DMS153 treated with DMSO at 0.1 percent for 48 hours (cell line): ENCODE data around the gene RUBCNL.
"Not testable (repeated sequence)": the region's sequence is repeated elsewhere in the genome, so short reads cannot be mapped to it uniquely, and the experiment has no call there.

Source experiments
- DNase-seq: peaks from one replicate; lab custom pipeline; 2025; ENCODE audit not compliant: unreplicated experiment; lab: John Stamatoyannopoulos, UW

Gene RUBCNL

GRCh38 chr13:46377554-46377953 lies 9.5 kb downstream of the RUBCNL start:
- no peak for DNase-seq

DNA sequence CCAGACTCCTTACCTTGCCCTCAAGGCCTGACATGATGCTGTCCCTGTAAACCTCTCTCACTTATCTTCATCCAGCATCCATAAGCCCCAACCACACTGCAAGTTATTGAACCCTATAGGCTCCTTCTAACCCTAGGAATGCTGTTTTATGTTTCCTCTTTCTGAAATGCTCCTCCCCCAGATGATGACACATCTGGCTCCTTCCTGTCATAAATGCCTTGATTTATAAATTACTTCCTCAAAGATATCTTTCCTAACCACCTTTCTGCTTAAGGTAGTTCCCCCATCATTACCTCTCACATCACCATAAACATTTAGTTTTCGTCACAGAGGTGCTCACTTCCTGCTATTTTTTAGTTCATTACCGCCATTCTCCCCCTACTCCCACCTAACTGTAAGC lies 12.3 kb downstream of the RUBCNL start:
- DNase-seq = no peak

DNA sequence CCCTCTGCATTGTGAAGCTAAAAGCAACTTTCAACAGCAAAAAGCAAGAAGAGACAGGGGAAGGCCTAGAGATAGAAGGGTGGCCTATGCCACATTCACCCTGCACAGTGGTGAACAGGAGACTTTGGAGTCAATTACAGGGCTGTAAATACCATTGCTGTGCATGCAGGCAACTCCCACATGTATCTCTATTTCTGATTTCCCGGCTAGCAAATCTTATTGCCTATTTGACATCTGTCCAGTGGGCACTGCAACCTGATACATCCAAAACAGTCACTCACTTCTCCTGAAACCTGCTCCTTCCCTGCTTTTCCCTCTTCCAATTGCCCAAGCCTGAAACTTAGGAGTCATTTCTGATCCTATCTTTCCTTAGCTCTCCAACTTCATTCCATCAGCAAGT lies 13.4 kb downstream of the RUBCNL start:
- no peak for DNase-seq

DNA sequence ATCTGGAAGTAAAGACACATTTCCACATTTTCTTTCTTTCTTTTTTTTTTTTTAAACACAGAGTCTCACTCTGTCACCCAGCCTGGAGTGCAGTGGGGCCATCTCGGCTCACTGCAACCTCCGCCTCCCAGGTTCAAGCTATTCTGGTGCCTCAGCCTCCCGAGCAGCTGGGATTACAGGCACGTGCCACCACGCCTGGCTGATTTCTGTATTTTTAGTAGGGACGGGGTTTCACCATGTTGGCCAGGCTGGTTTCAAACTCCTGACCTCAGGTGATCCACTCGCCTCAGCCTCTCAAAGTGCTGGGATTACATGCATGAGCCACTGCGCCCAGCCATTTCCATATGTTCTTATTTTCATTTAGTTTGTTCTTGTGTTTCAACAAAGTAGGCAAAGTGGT lies 14.1 kb downstream of the RUBCNL start:
- DNase-seq = not testable (repeated sequence)

DNA sequence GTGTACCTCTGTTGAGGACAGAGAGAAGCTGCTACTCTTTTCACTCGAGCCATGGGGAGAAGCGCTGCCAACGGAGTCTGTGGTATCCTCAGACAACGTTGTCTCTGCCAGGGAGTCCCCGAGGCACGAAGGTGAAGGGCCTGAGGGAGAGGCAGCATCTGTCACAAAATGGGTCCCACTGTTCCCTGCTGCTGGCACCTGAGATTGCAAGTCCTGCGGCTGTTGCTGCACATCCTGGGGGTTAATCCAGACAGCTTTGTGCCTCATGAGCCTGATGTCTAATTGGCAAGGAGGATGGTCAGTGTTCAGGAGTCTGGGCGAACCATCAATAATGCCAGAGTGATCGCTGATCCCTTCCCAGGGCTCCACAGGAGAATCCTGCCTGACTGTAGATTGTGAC lies 15.0 kb downstream of the RUBCNL start:
- no peak for DNase-seq

DNA sequence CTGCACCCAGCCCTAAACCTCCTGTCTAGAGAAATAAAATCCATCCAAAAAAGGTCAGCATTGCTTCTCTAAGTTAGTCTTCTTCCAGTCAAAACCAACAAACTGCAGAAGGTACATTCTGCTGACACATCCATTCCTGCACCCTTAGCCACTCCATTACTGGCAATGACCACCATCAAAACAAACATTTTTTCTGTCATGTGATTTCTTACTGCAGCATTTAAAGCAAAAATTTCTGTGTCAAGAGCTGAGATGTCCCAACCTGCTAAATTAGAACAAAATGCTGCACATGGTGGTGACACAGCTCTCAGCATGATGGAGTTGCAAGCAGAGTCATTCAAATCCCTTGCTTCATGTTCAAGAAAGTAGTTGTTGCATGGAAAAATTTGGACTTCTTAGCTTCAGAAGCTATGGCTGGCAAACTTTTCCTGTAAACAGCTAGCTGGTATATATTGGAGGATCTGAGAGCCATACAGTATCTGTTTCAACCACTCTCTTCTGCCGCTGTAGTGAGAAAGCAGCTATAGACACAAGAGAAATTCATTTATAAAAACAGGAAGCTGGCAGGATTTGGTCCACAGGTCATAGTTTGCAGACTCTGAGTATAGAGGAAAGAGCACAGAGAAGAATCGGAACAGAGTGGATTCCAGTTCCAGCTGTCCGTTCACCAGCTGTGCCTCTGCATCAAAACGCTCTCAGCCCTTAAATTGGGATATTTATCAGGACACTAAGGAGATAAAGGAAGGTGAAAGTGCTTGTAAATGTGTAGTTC lies 17.4 kb downstream of the RUBCNL start:
- no peak for DNase-seq

GRCh38 chr13:46367617-46368327 lies 19.3 kb downstream of the RUBCNL start:
- no peak for DNase-seq

GRCh38 chr13:46361276-46361934 lies 25.6 kb downstream of the RUBCNL start:
- no peak for DNase-seq

DNA sequence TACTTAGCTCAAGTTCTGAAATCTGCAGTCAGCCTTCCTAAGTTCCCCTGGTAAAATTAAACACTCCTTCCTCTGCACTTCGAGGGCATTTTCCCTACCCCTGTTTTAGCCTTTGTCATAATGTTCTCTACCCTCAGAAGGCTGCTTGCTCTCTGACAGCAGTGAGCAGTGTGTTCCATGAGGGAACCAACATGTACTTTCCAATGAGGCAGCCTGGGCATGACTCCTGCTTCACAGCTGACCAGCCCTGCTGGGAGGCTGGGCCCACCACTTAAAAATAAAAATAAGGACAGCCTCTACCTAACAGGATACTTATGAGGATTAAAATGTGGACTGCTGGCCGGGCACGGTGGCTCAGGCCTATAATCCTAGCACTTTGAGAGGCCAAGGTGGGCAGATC lies 26.4 kb downstream of the RUBCNL start:
- DNase-seq = no peak

DNA sequence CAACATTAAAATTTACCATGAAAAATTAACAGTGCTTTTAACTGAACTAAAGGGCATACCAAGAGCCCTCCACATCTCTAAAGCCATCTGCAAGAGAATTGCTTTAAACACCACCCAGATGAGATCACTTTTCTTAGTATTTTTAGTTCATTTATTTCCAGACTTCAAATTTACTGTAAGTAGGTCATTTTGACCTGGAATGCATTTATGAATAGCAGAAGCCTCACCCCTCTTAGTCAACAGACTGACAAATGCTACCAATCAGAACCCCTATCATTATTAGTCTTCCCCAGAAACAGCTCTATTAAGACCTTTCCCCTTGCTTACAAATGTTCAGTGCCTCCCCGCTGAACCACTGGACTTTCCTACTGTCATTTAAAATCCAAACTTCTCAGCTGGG lies 27.3 kb downstream of the RUBCNL start:
- no peak for DNase-seq

- DNase-seq = no peak
These were observed 31.0 kb downstream of the RUBCNL start for GRCh38 chr13:46355901-46356590.

DNA sequence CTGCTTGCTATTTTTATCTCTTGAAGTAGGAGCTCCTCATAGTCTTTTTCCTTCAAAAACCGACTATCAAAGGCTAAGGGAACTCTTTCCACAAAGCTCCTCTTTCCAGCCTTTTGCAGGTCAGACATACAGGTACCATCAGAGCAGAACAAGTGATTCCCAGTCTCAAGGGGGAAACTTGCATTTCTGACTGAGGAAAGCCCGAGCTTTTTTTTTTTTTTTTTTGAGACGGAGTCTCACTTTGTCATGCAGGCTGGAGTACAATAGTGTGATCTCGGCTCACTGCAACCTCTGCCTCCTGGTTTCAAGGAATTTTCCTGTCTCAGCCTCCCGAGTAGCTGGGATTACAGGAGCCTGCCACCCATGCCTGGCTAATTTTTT lies 32.0 kb downstream of the RUBCNL start:
- DNase-seq = no peak

DNA sequence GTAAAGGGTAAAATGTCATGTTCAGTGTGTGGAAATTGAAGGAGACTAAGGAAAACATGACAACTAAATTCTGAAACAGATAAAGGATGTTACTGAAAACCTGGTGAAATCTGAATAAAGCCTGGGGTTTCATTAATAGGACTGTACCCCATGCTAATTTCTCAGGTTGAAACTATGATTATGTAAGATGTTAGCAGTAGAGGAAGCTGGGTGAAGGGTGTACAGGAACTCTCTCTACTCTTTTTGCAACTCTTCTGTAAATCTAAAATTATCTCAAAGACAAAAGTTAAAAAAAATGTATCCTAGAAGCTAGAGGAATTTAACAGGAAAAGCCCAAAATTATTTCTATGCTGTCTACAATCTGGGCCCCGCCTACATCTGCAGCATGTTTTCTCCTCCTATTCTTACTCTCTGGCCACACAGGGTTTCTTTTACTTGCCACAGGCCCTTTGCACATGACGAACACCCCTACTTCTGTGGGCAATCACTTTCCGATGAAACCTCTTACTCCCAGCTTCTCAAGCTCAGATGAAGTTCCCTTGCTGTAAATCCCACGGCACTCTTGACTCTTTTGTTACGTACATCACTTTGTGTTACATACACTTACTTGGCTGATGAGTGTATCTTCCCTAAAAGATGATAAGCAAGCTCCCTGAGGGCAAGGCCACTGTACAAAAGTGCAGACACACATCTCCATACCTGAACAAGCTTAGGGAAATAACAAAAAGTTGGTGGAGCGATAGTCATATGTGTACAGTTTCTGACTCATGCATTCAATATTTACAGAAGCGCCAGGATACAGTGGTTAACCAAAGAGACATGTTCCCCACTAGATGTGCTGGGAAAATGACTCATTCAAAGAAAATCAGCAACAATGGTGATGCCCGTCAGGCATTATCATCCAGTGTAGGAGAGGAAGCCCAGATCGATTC lies 32.6 kb downstream of the RUBCNL start:
- no peak for DNase-seq

- no peak for DNase-seq
These were observed 34.2 kb downstream of the RUBCNL start for GRCh38 chr13:46352805-46353204.

GRCh38 chr13:46350003-46350402 lies 37.0 kb downstream of the RUBCNL start:
- no peak for DNase-seq

GRCh38 chr13:46348961-46349360 lies 38.1 kb downstream of the RUBCNL start:
- DNase-seq = no peak

- no peak for DNase-seq
These were observed 39.8 kb downstream of the RUBCNL start for GRCh38 chr13:46347277-46347676.

- DNase-seq = no peak
These were observed 41.2 kb downstream of the RUBCNL start for GRCh38 chr13:46345866-46346265.

GRCh38 chr13:46345398-46345797 lies 41.7 kb downstream of the RUBCNL start:
- no peak for DNase-seq

DNA sequence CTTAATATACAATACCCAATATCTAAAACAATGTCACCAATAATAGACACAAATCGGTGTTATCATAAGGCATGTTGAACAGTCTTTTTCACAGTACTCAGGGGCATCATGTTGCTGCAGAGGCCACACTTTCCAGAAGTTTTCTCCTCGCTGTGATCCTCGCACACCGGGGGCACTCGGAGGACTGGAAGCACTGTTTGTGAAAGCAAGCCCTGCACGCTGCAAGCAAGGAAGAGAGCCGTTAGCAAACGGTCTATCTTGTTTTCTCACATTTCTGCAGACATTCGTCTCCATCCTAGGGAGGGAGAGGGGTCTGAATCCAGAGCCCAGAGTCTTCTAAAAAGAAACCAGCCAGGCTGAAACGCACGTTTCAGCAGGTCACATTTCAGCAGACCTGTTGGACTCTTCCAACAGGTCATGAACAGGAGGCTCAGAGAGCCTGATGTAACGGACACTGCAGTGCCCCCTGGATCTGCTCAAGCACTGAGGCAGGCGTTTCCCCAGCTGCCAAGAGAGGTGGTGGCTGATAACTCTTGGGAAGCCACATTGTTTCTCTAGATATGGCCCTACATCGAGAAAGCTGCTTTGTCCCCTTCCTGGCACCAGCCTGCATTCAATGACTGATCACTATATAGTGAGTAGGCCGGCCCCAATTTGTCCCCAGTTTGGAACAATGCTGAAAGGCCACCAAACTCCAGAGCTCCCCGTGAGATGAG lies 43.6 kb downstream of the RUBCNL start:
- no peak for DNase-seq
